Measurements from ENCODE around the gene ICAM4. TPM values are rescaled to one million over a fixed set of nuclear protein-coding genes. Genes with fewer than 3 reads are reported as not detected.

Gene ICAM4
- total and polyA plus RNA-seq, 9 of the 15 experiments (the other 6 are each of a cell fraction or from before 2014, with no cell fraction given): 14.1 to 86.1 (median 29.6) TPM

DNA sequence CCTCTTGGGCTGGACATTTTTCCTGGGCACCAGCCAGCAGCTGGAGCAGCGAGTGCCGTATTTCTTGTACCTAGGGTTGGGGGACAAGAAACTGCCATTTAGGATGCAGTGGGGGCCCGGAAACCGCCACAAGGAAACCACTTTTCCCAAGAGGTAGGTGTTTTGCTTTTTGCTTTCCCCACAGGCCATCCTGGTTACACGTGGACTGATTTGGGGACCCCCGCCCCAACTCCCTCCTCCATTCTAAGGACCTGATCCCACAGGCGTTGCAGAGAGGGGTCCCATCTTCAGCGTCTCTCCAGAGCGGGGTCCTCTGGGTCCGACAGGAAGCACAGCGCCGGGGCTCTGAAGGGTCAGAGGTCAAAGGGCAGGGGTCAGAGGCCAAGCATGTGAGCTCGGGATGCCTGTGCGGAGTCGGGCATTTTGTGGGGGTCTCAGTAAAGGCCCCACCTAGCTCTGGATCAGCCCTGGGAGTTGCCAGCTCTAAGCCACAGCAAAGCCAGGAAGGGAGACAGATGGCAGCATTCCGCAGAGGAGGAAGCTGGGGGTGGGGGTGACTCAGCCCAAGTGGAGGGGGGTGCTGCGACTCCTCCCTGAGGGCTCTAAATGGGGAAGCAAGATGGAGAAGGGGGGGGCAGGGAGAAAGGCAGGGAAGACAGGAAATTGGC, 18.5 kb downstream of the ICAM4 start (continued):
- TF ChIP-seq, protein P1, sequence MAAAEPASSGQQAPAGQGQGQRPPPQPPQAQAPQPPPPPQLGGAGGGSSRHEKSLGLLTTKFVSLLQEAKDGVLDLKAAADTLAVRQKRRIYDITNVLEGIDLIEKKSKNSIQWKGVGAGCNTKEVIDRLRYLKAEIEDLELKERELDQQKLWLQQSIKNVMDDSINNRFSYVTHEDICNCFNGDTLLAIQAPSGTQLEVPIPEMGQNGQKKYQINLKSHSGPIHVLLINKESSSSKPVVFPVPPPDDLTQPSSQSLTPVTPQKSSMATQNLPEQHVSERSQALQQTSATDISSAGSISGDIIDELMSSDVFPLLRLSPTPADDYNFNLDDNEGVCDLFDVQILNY (CRISPR knock-in tag; IDR thresholded peaks at IDR 0.05): no peak
- peak; percentile 46 for TF ChIP-seq ARID1B (IDR thresholded peaks at IDR 0.05)
- peak; percentile 98 for TF ChIP-seq RBM25 (IDR thresholded peaks at IDR 0.05; ENCODE audit: low read depth, low read length, severe bottlenecking)
- TF ChIP-seq MTF1 (CRISPR knock-in tag; IDR thresholded peaks at IDR 0.05; ENCODE audit: borderline replicate concordance): no peak
- no peak for TF ChIP-seq TAF15 (IDR thresholded peaks at IDR 0.05; ENCODE audit: low read depth, low read length)
- no peak for TF ChIP-seq TRIM28 (IDR thresholded peaks at IDR 0.05)
- peak; percentile 25 for TF ChIP-seq NCOA4 (IDR thresholded peaks at IDR 0.05; ENCODE audit: partially characterized antibody)
- TF ChIP-seq ZNF395 (CRISPR knock-in tag; IDR thresholded peaks at IDR 0.05): no peak
- no peak for TF ChIP-seq SLC30A9 (CRISPR knock-in tag; IDR thresholded peaks at IDR 0.05)
- no peak for TF ChIP-seq HNRNPK (IDR thresholded peaks at IDR 0.05; ENCODE audit: low read depth, low read length, poor library complexity, severe bottlenecking)
- TF ChIP-seq NFATC3 (IDR thresholded peaks at IDR 0.05): no peak
- TF ChIP-seq SMARCB1 (IDR thresholded peaks at IDR 0.05; ENCODE audit: insufficient read length, low read depth): no peak
- TF ChIP-seq, protein P2, sequence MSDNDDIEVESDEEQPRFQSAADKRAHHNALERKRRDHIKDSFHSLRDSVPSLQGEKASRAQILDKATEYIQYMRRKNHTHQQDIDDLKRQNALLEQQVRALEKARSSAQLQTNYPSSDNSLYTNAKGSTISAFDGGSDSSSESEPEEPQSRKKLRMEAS (CRISPR knock-in tag; IDR thresholded peaks at IDR 0.05): no peak
- TF ChIP-seq, protein P3, sequence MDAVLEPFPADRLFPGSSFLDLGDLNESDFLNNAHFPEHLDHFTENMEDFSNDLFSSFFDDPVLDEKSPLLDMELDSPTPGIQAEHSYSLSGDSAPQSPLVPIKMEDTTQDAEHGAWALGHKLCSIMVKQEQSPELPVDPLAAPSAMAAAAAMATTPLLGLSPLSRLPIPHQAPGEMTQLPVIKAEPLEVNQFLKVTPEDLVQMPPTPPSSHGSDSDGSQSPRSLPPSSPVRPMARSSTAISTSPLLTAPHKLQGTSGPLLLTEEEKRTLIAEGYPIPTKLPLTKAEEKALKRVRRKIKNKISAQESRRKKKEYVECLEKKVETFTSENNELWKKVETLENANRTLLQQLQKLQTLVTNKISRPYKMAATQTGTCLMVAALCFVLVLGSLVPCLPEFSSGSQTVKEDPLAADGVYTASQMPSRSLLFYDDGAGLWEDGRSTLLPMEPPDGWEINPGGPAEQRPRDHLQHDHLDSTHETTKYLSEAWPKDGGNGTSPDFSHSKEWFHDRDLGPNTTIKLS (IDR thresholded peaks at IDR 0.05; ENCODE audit: borderline replicate concordance, low read depth): peak; percentile 59; the same call in 1 of the 2 replicates
- TF ChIP-seq, protein P4, sequence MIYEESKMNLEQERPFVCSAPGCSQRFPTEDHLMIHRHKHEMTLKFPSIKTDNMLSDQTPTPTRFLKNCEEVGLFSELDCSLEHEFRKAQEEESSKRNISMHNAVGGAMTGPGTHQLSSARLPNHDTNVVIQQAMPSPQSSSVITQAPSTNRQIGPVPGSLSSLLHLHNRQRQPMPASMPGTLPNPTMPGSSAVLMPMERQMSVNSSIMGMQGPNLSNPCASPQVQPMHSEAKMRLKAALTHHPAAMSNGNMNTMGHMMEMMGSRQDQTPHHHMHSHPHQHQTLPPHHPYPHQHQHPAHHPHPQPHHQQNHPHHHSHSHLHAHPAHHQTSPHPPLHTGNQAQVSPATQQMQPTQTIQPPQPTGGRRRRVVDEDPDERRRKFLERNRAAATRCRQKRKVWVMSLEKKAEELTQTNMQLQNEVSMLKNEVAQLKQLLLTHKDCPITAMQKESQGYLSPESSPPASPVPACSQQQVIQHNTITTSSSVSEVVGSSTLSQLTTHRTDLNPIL (CRISPR knock-in tag; IDR thresholded peaks at IDR 0.05): no peak
- TF ChIP-seq SMAD2 (IDR thresholded peaks at IDR 0.05; ENCODE audit: low read depth, low read length): no peak
- TF ChIP-seq FOXK2 (conservative IDR thresholded peaks at IDR 0.05 in 1 of 2, IDR thresholded peaks at IDR 0.05 in 1 of 2; ENCODE audit: low read depth in 2 of 2): no peak
- TF ChIP-seq, protein P5, sequence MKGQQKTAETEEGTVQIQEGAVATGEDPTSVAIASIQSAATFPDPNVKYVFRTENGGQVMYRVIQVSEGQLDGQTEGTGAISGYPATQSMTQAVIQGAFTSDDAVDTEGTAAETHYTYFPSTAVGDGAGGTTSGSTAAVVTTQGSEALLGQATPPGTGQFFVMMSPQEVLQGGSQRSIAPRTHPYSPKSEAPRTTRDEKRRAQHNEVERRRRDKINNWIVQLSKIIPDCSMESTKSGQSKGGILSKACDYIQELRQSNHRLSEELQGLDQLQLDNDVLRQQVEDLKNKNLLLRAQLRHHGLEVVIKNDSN (CRISPR knock-in tag; IDR thresholded peaks at IDR 0.05): no peak
- no peak for TF ChIP-seq ZBTB12 (CRISPR knock-in tag; IDR thresholded peaks at IDR 0.05)
- no peak for TF ChIP-seq MCM7 (IDR thresholded peaks at IDR 0.05)
- TF ChIP-seq ZNF253 (CRISPR knock-in tag; conservative IDR thresholded peaks at IDR 0.05): no peak
- TF ChIP-seq ZZZ3 (IDR thresholded peaks at IDR 0.05): no peak
